ENCODE measurements around the gene TFR2. TPM values are rescaled to one million over a fixed set of nuclear protein-coding genes. Genes with fewer than 3 reads are reported as not detected.

TFR2 gene
- total RNA-seq, 8 experiments from 2014 or later, result 0.54 to 3.9 (median 2.5) TPM

GRCh38 chr7:100629117-100629716 is 12.1 kb downstream of the TFR2 start:
- H3K4me1 ChIP-seq (replicated peaks in 1 of 2), result peaks cover 0 to 3% of the 10 kb centered on the region in 2 donors
- no peak overlapping the region for H3K4me3 ChIP-seq
- H3K27ac ChIP-seq, result no peak overlapping the region
- 60 to 100% (median 80%) methylated on average over 1 to 5 of the region's 11 CpGs; no CpG with 5 or more reads in 6 of the 10 experiments for WGBS, 10 experiments
- peak in 2 of 8 experiments; percentile 8 to 10 for ATAC-seq (replicated peaks in 6 of 8)
- in situ Hi-C loops (cut with MboI; ENCODE audit: low pct_unique_long_range_greater_than_20kb in 2 of 9, low sequenced_read_pairs in 9 of 9, unreplicated experiment in 9 of 9), result no loop called here

- in situ Hi-C loops (cut with MboI; ENCODE audit: low pct_unique_long_range_greater_than_20kb in 2 of 9, low sequenced_read_pairs in 9 of 9, unreplicated experiment in 9 of 9), result no loop called here
- Histone ChIP-seq H3K27ac (no peak overlapping the region), H3K4me1 (replicated peaks in 1 of 2) (peaks cover 0 to 3% of the 10 kb centered on the region in 2 donors), H3K4me3 (peak overlapping the region in 3 of 5 donors; percentile 25 to 35 (median 31))
- 88% methylated on average over 11 to 12 of the region's 21 CpGs; no CpG with 5 or more reads in 8 of the 10 experiments for WGBS, 10 experiments
- ATAC-seq (replicated peaks in 6 of 8), result no peak
Observed at GRCh38 chr7:100627238-100627549, 14.2 kb downstream of the TFR2 start.

GRCh38 chr7:100626530-100627237 is 14.7 kb downstream of the TFR2 start:
- WGBS, 10 experiments, result 25 to 53% methylated on average over 1 to 2 of the region's 37 CpGs; no CpG with 5 or more reads in 8 of the 10 experiments
- ATAC-seq (replicated peaks in 6 of 8), result peak; percentile 88 to 98 (median 94)
- Histone ChIP-seq H3K4me1 (replicated peaks in 1 of 2) (peaks cover 0 to 3% of the 10 kb centered on the region in 2 donors), H3K27ac (peak overlapping the region; percentile 47 to 62), H3K4me3 (peak overlapping the region; percentile 22 to 35 (median 29))
- in situ Hi-C loops (cut with MboI; ENCODE audit: low pct_unique_long_range_greater_than_20kb in 2 of 9, low sequenced_read_pairs in 9 of 9, unreplicated experiment in 9 of 9), result no loop called here

- Histone ChIP-seq H3K4me3 (peak overlapping the region in 3 of 5 donors; percentile 22 to 31 (median 29)), H3K27ac (no peak overlapping the region), H3K4me1 (replicated peaks in 1 of 2) (peaks cover 0 to 3% of the 10 kb centered on the region in 2 donors)
- ATAC-seq (replicated peaks in 6 of 8), result no peak
- in situ Hi-C loops (cut with MboI; ENCODE audit: low pct_unique_long_range_greater_than_20kb in 2 of 9, low sequenced_read_pairs in 9 of 9, unreplicated experiment in 9 of 9), result no loop called here
- 0 to 33% (median 17%) methylated on average over 1 to 2 of the region's 3 CpGs; no CpG with 5 or more reads in 7 of the 10 experiments for WGBS, 10 experiments
Observed at GRCh38 chr7:100626055-100626454, 15.3 kb downstream of the TFR2 start.

GRCh38 chr7:100623951-100624824 is 17.2 kb downstream of the TFR2 start:
- H3K4me3 ChIP-seq, result no peak overlapping the region
- no peak overlapping the region for H3K27ac ChIP-seq
- peak in 2 of 8 experiments; percentile 41 to 62 for ATAC-seq (replicated peaks in 6 of 8)
- peaks cover 0 to 3% of the 10 kb centered on the region in 2 donors for H3K4me1 ChIP-seq (replicated peaks in 1 of 2)
- 34 to 97% (median 76%) methylated on average over 3 to 13 of the region's 15 CpGs; no CpG with 5 or more reads in 1 of the 10 experiments for WGBS, 10 experiments
- in situ Hi-C loops (cut with MboI; ENCODE audit: low pct_unique_long_range_greater_than_20kb in 2 of 9, low sequenced_read_pairs in 9 of 9, unreplicated experiment in 9 of 9), result no loop called here

GRCh38 chr7:100621554-100621953 is 19.8 kb downstream of the TFR2 start:
- no peak overlapping the region for H3K4me3 ChIP-seq
- WGBS, 10 experiments, result 51 to 76% (median 73%) methylated on average over 2 to 6 of the region's 8 CpGs; no CpG with 5 or more reads in 3 of the 10 experiments
- no peak overlapping the region for H3K27ac ChIP-seq
- no peak for ATAC-seq (replicated peaks in 6 of 8)
- no peaks in the 10 kb centered on the region for H3K4me1 ChIP-seq (replicated peaks in 1 of 2)
- in situ Hi-C loops (cut with MboI; ENCODE audit: low pct_unique_long_range_greater_than_20kb in 2 of 9, low sequenced_read_pairs in 9 of 9, unreplicated experiment in 9 of 9), result no loop called here

- no peak for ATAC-seq (replicated peaks in 6 of 8)
- Histone ChIP-seq H3K27ac (no peak overlapping the region), H3K4me3 (no peak overlapping the region), H3K4me1 (replicated peaks in 1 of 2) (no peaks in the 10 kb centered on the region)
- in situ Hi-C loops (cut with MboI; ENCODE audit: low pct_unique_long_range_greater_than_20kb in 2 of 9, low sequenced_read_pairs in 9 of 9, unreplicated experiment in 9 of 9), result no loop called here
- 22 to 100% (median 94%) methylated on average over 1 to 14 of the region's 23 CpGs; no CpG with 5 or more reads in 4 of the 10 experiments for WGBS, 10 experiments
Observed at GRCh38 chr7:100620804-100621203, 20.5 kb downstream of the TFR2 start.

GRCh38 chr7:100620239-100620638 is 21.1 kb downstream of the TFR2 start:
- in situ Hi-C loops (cut with MboI; ENCODE audit: low pct_unique_long_range_greater_than_20kb in 2 of 9, low sequenced_read_pairs in 9 of 9, unreplicated experiment in 9 of 9), result no loop called here
- ATAC-seq (replicated peaks in 6 of 8), result no peak
- WGBS, 10 experiments, result 67 to 100% (median 97%) methylated on average over 1 to 6 of the region's 6 CpGs; no CpG with 5 or more reads in 4 of the 10 experiments
- Histone ChIP-seq H3K27ac (no peak overlapping the region), H3K4me1 (replicated peaks in 1 of 2) (no peaks in the 10 kb centered on the region), H3K4me3 (no peak overlapping the region)

- in situ Hi-C loops (cut with MboI; ENCODE audit: low pct_unique_long_range_greater_than_20kb in 2 of 9, low sequenced_read_pairs in 9 of 9, unreplicated experiment in 9 of 9), result no loop called here
- peaks cover 3% of the 10 kb centered on the region in 2 donors for H3K4me1 ChIP-seq (replicated peaks in 1 of 2)
- no peak overlapping the region for H3K27ac ChIP-seq
- no peak overlapping the region for H3K4me3 ChIP-seq
- WGBS, 10 experiments, result 60 to 100% (median 90%) methylated on average over 1 to 4 of the region's 6 CpGs; no CpG with 5 or more reads in 1 of the 10 experiments
- no peak for ATAC-seq (replicated peaks in 6 of 8)
Observed at GRCh38 chr7:100614308-100614861, 27.0 kb downstream of the TFR2 start.

GRCh38 chr7:100613412-100614175 is 27.8 kb downstream of the TFR2 start:
- Histone ChIP-seq H3K27ac (no peak overlapping the region), H3K4me3 (peak overlapping the region; percentile 65 to 95 (median 73)), H3K4me1 (replicated peaks in 1 of 2) (peaks cover 3% of the 10 kb centered on the region in 2 donors)
- in situ Hi-C loops (cut with MboI; ENCODE audit: low pct_unique_long_range_greater_than_20kb in 2 of 9, low sequenced_read_pairs in 9 of 9, unreplicated experiment in 9 of 9), result no loop called here
- WGBS, 10 experiments, result 81 to 100% (median 92%) methylated on average over 2 to 9 of the region's 13 CpGs; no CpG with 5 or more reads in 2 of the 10 experiments
- no peak for ATAC-seq (replicated peaks in 6 of 8)

GRCh38 chr7:100612730-100613390 is 28.5 kb downstream of the TFR2 start:
- H3K4me1 ChIP-seq (replicated peaks in 1 of 2), result peaks cover 3% of the 10 kb centered on the region in 2 donors
- peak; percentile 1 to 20 (median 10) for ATAC-seq (replicated peaks in 6 of 8)
- 0 to 50% (median 10%) methylated on average over 1 to 2 of the region's 29 CpGs; no CpG with 5 or more reads in 7 of the 10 experiments for WGBS, 10 experiments
- peak overlapping the region; percentile 65 to 95 (median 73) for H3K4me3 ChIP-seq
- in situ Hi-C loops (cut with MboI; ENCODE audit: low pct_unique_long_range_greater_than_20kb in 2 of 9, low sequenced_read_pairs in 9 of 9, unreplicated experiment in 9 of 9), result no loop called here
- peak overlapping the region; percentile 93 to 96 for H3K27ac ChIP-seq
